GM23248 (cell line): ENCODE results near the gene UBE3B. TPM values are rescaled to one million over a fixed set of nuclear protein-coding genes. Genes with fewer than 3 reads are reported as not detected.

Experiments
- DNase-seq: peaks from one replicate; pipeline ENCODE4 v3.0.0-alpha.2; 2015
- H2AFZ ChIP-seq: fragments of 200-600 bp; sonication (generic); 2 replicates; pipeline ENCODE4 v1.6.1; 2016; ENCODE audit warnings: antibody characterized with exemption
- H3F3A ChIP-seq: fragments of 200-600 bp; sonication (generic); 2 replicates; pipeline ENCODE4 v1.6.1; 2016; ENCODE audit warnings: mild to moderate bottlenecking, antibody characterized with exemption, mixed run types; ENCODE audit not compliant: insufficient read depth
- H3K27ac ChIP-seq: fragments of 200-600 bp; sonication (generic); 2 replicates; pipeline ENCODE4 v1.5.1; 2016; ENCODE audit warnings: mild to moderate bottlenecking
- H3K27me3 ChIP-seq: fragments of 200-600 bp; sonication (generic); replicated peaks from 2 replicates; pipeline ENCODE4 v1.6.1; 2016; ENCODE audit warnings: mild to moderate bottlenecking; ENCODE audit not compliant: insufficient read depth
- H3K36me3 ChIP-seq: fragments of 200-600 bp; sonication (generic); 2 replicates; pipeline ENCODE4 v1.6.1; 2016; ENCODE audit warnings: low read depth, mild to moderate bottlenecking
- H3K4me1 ChIP-seq: fragments of 200-600 bp; sonication (generic); 2 replicates; pipeline ENCODE4 v1.6.1; 2016; ENCODE audit warnings: mild to moderate bottlenecking; ENCODE audit not compliant: insufficient read depth
- H3K4me2 ChIP-seq: fragments of 200-600 bp; sonication (generic); one replicate; pipeline ENCODE4 v1.6.1; 2016; ENCODE audit warnings: mild to moderate bottlenecking; ENCODE audit not compliant: unreplicated experiment
- H3K4me3 ChIP-seq: fragments of 200-600 bp; sonication (generic); 2 replicates; pipeline ENCODE4 v1.5.1; 2016; ENCODE audit warnings: mild to moderate bottlenecking
- H3K79me2 ChIP-seq: fragments of 200-600 bp; sonication (generic); 2 replicates; pipeline ENCODE4 v1.6.1; 2016; ENCODE audit warnings: mild to moderate bottlenecking; ENCODE audit not compliant: insufficient read depth
- H3K9ac ChIP-seq: fragments of 200-600 bp; sonication (generic); 2 replicates; pipeline ENCODE4 v1.6.1; 2016; ENCODE audit warnings: mild to moderate bottlenecking
- H3K9me2 ChIP-seq: fragments of 200-600 bp; sonication (generic); 2 replicates; pipeline ENCODE4 v1.6.1; 2016; ENCODE audit warnings: mixed run types, mild to moderate bottlenecking, moderate library complexity; ENCODE audit not compliant: insufficient read depth
- H3K9me3 ChIP-seq: fragments of 200-600 bp; sonication (generic); one replicate; pipeline ENCODE4 v1.6.1; 2017; ENCODE audit warnings: low read depth
- H4K20me1 ChIP-seq: fragments of 200-600 bp; sonication (generic); 2 replicates; pipeline ENCODE4 v1.6.0; 2016; ENCODE audit not compliant: insufficient read depth
- EZH2 ChIP-seq: fragments of 200-600 bp; sonication (generic); IDR thresholded peaks from 2 replicates; pipeline ENCODE4 v1.6.1; 2018; ENCODE audit warnings: antibody characterized with exemption, mild to moderate bottlenecking; ENCODE audit not compliant: insufficient read depth, poor library complexity, severe bottlenecking
- EZH2phosphoT487 ChIP-seq: fragments of 200-600 bp; sonication (generic); IDR thresholded peaks from 2 replicates; pipeline ENCODE4 v1.6.1; 2018; ENCODE audit warnings: antibody characterized with exemption, moderate library complexity, mild to moderate bottlenecking, low read depth; ENCODE audit not compliant: insufficient read depth
- WGBS, 2 experiments: methylation state at CpG; one replicate each; pipeline ENCODE4 v1.1.6; 2015 to 2017; ENCODE audit warnings: low lambda C conversion rate in 2 of 2, low coverage in 1 of 2; ENCODE audit errors: missing lambda C conversion rate in 2 of 2; 5-methylcytosine and 5-hydroxymethylcytosine counted together
- in situ Hi-C: fragments of 300-500 bp; cut with MboI; formaldehyde crosslinking; loops from 2 replicates; pipeline ENCODE4 v1.15.0; 2020
- polyA plus RNA-seq: library from polyadenylated mRNA; unstranded; fragments of >200 nt; fragmentation: Nextera tagmentation; extraction: Ambion mirVana; gene quantifications from 2 replicates; pipeline ENCODE4 v1.2.1, GENCODE V29; 2016
- total RNA-seq: library from RNA; depleted of rRNA; stranded (reverse); fragments of >200 nt; shearing (Covaris generic); gene quantifications from 2 replicates; pipeline ENCODE4 v1.2.3, GENCODE V29; 2014

UBE3B gene
- total and polyA plus RNA-seq, 2 experiments from 2014 or later: 32.0 to 38.3 TPM

DNA sequence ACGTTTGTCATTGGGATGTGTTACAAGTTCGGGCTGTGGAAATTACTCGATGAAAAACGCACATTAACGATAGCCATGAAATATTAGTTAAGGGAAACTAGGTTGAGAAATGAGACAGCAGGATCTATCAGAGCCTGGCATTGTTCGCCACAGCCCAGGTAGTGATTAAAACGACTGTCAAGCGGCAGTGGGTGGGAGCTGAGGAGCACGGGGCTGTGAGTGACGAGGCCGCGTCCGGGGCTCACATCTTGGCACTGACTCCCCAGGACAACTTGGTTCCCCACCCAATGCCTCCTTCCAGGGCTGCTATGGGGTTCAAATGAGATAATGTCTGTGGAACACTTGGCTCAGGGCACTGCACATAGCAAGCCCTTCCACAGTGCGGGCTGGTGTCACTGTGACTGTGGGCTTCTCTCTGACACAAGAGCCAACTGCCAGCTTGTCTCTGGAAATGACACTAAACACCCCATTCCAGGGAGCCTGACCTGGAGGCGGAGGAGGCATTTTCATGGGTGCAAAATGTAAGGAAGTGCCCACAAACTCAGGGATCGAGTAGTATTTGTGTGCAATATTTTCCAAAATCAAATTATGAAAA, 76.6 kb downstream of the UBE3B start:
- DNase-seq: peak; percentile 22
- 4% methylated on average over 16 of the region's 16 CpGs for WGBS, 2 experiments
- no peaks in the 10 kb centered on the region for H3K79me2 ChIP-seq

DNA sequence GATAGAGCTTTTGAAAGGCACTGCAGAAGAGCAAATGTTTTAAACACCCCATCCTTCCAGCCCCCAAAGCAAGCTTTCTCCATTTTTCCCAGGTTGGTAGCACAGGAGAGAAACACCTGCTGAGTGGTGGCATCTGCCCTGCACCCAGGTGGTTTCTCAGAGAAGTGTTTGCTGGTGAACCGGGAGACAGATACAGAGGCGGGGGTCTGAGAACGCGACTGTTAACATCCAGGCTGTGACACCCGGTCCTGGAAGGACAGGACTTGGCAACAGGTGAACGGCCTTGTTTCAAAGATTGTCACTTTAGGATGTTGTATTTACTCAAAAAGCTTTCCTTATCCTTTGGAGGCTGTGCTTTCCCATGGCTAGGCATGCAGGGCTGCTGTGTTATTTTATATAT, 77.3 kb downstream of the UBE3B start:
- Histone ChIP-seq H3K4me1 (0 out of 2 replicates have a peak, but pooled peaks cover 4% of the 10 kb centered on the region), H3F3A (no peaks in the 10 kb centered on the region), H4K20me1 (no peaks in the 10 kb centered on the region), H3K9me2 (no peaks in the 10 kb centered on the region), H3K4me3 (no peak overlapping the region), H3K9ac (no peak overlapping the region), H3K27me3 (peaks cover 35% of the 10 kb centered on the region), H3K79me2 (no peaks in the 10 kb centered on the region), H2AFZ (no peak overlapping the region), H3K27ac (no peak overlapping the region), H3K9me3 (no peaks in the 10 kb centered on the region), H3K36me3 (no peaks in the 10 kb centered on the region), H3K4me2 (no peak overlapping the region)
- no peak for DNase-seq
- in situ Hi-C loops: no loop called here
- TF ChIP-seq EZH2phosphoT487 (no peak), EZH2 (no peak)
- WGBS, 2 experiments: 57 to 65% methylated on average over 6 of the region's 6 CpGs

More for the DNA sequence above, 76.6 kb downstream of the UBE3B start:
- H2AFZ ChIP-seq: no peak overlapping the region
- H3K27ac ChIP-seq: no peak overlapping the region
- no peak overlapping the region for H3K4me2 ChIP-seq
- in situ Hi-C loops: no loop called here
- no peaks in the 10 kb centered on the region for H3K36me3 ChIP-seq
- TF ChIP-seq EZH2: no peak
- TF ChIP-seq EZH2phosphoT487: no peak
- no peaks in the 10 kb centered on the region for H3F3A ChIP-seq
- H3K9me3 ChIP-seq: no peaks in the 10 kb centered on the region
- no peak overlapping the region for H3K4me3 ChIP-seq
- H3K4me1 ChIP-seq: 0 out of 2 replicates have a peak, but pooled peaks cover 4% of the 10 kb centered on the region
- peaks cover 42% of the 10 kb centered on the region for H3K27me3 ChIP-seq
- H4K20me1 ChIP-seq: no peaks in the 10 kb centered on the region
- no peak overlapping the region for H3K9ac ChIP-seq
- no peaks in the 10 kb centered on the region for H3K9me2 ChIP-seq

DNA sequence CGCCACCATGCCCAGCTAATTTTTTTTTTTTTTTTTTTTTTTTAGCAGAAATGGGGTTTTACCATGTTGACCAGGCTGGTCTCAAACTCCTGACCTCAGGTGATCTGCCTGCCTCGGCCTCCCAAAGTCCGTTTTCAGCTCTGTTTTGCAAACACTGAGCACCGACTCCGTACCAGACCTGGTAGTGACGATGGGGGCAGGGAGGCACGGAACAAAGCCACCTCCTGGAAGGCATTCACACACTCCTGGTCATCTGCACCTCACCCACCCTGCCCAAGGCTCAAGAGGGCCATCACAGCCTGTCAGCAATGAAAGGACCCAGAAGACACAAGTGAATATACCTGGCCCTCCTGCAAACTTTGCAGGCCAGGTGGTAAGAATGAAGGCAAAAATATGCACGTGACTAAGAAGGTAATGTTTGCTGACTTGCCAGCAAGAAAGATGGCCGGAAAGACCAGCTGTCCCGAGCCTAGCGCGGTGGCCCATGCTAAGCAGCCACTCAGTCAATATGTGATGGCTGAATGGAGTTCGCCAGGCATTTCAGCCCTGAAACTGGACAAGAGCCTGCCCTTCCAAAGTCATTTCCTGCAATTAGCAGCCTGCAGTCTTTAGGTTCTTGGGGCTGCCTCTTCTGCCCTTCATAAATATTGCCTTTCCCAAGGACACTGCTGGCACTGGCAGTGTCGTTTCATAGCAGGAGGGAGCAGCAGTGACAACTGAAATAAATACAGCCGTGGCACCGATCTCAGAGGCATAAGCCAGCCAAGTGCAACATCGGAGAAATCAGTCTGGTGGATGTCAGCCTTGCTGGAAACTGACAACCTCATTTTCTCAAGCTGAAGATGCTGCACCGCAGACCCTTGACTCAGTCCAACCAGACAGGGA, 78.2 kb downstream of the UBE3B start:
- in situ Hi-C loops: no loop called here
- Histone ChIP-seq H3K27me3 (peaks cover 26% of the 10 kb centered on the region), H3K9me2 (no peaks in the 10 kb centered on the region), H3F3A (no peaks in the 10 kb centered on the region), H4K20me1 (no peaks in the 10 kb centered on the region), H3K4me2 (no peak overlapping the region), H2AFZ (no peak overlapping the region), H3K4me1 (0 out of 2 replicates have a peak, but pooled peaks cover 4% of the 10 kb centered on the region), H3K27ac (no peak overlapping the region), H3K4me3 (no peak overlapping the region), H3K36me3 (no peaks in the 10 kb centered on the region), H3K9ac (no peak overlapping the region), H3K79me2 (no peaks in the 10 kb centered on the region), H3K9me3 (no peaks in the 10 kb centered on the region)
- TF ChIP-seq EZH2phosphoT487 (no peak), EZH2 (no peak)
- 60 to 66% methylated on average over 18 of the region's 18 CpGs for WGBS, 2 experiments
- DNase-seq: no peak

DNA sequence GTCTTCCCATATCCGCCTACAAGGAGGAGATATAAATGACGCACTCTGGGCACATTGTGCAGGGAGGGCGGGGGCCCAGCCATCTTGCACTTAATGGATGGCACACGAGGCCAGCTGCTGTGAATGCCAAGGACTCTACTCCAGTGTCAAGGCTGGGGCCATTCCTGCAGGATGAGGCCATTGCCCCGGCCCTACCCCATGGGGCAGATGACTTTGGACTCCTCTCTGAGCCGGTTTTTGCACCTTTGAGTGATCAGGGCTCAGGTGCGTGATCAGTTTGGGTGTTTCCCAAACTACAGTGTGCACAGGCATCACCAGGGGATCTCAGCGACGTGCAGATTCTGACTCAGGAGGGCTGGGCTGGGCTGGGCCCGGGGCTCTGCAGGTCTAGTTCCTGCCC, 79.8 kb downstream of the UBE3B start:
- TF ChIP-seq EZH2: no peak
- Histone ChIP-seq H3K79me2 (no peaks in the 10 kb centered on the region), H3K36me3 (no peaks in the 10 kb centered on the region), H3K9ac (no peak overlapping the region), H3K9me3 (no peaks in the 10 kb centered on the region), H3K27ac (no peak overlapping the region), H3K4me2 (no peak overlapping the region), H3K4me3 (no peak overlapping the region), H4K20me1 (no peaks in the 10 kb centered on the region), H3K4me1 (0 out of 2 replicates have a peak, but pooled peaks cover 4% of the 10 kb centered on the region), H2AFZ (no peak overlapping the region), H3K9me2 (no peaks in the 10 kb centered on the region), H3F3A (no peaks in the 10 kb centered on the region), H3K27me3 (peaks cover 26% of the 10 kb centered on the region)
- in situ Hi-C loops: no loop called here
- 72 to 74% methylated on average over 9 to 10 of the region's 10 CpGs for WGBS, 2 experiments
- DNase-seq: no peak
